Fibroblast of lung (primary cell): ENCODE data around the gene TSEN54. TPM values are rescaled to one million over a fixed set of nuclear protein-coding genes. Genes with fewer than 3 reads are reported as not detected.

Source experiments
- DNase-seq, 2 donors: peaks; one replicate each; pipeline versions ENCODE4 v3.0.0 to v3.0.0-alpha.2; 2010; ENCODE audit warnings: low read depth in 2 of 2
- H2AFZ ChIP-seq: 2 replicates; pipeline ENCODE4 v1.5.1; 2012; ENCODE audit warnings: low read length, control low read depth, inconsistent platforms
- H3K27ac ChIP-seq: 2 replicates; pipeline ENCODE4 v1.5.1; 2011; ENCODE audit warnings: low read length, control low read depth; ENCODE audit not compliant: insufficient read depth
- H3K27me3 ChIP-seq: 2 replicates; pipeline ENCODE4 v1.5.1; 2011; ENCODE audit warnings: mild to moderate bottlenecking, low read length; ENCODE audit not compliant: control insufficient read depth, insufficient read depth
- H3K36me3 ChIP-seq: 2 replicates; pipeline ENCODE4 v1.5.1; 2011; ENCODE audit warnings: low read length; ENCODE audit not compliant: control insufficient read depth, insufficient read depth
- H3K4me1 ChIP-seq: 2 replicates; pipeline ENCODE4 v1.5.1; 2011; ENCODE audit warnings: low read length; ENCODE audit not compliant: control insufficient read depth, insufficient read depth; ENCODE audit errors: extremely low read depth
- H3K4me2 ChIP-seq: 2 replicates; pipeline ENCODE4 v1.5.1; 2011; ENCODE audit warnings: low read length, control low read depth; ENCODE audit not compliant: insufficient read depth; ENCODE audit errors: extremely low read depth
- H3K4me3 ChIP-seq, 4 experiments: fragments of 200-600 bp in 1 of 4; sonication (generic) in 1 of 4; replicated peaks in 1 of 4; 2 replicates each; pipeline ENCODE4 v1.5.1; 2011 to 2016; ENCODE audit warnings: low read length in 4 of 4, low read depth in 3 of 4, mild to moderate bottlenecking in 3 of 4, control low read depth in 2 of 4, inconsistent platforms in 1 of 4, mixed read lengths in 1 of 4; ENCODE audit not compliant: insufficient read depth in 1 of 4; ENCODE audit errors: control extremely low read depth in 1 of 4
- H3K79me2 ChIP-seq: 2 replicates; pipeline ENCODE4 v1.5.1; 2012; ENCODE audit warnings: mild to moderate bottlenecking, low read length, inconsistent platforms; ENCODE audit not compliant: control insufficient read depth, insufficient read depth
- H3K9ac ChIP-seq: 2 replicates; pipeline ENCODE4 v1.5.1; 2011; ENCODE audit warnings: mild to moderate bottlenecking, low read length, control low read depth; ENCODE audit not compliant: insufficient read depth
- H3K9me3 ChIP-seq: 2 replicates; pipeline ENCODE4 v1.5.1; 2012; ENCODE audit warnings: low read depth, low read length; ENCODE audit not compliant: control insufficient read depth, insufficient read depth
- H4K20me1 ChIP-seq: 2 replicates; pipeline ENCODE4 v1.5.1; 2011; ENCODE audit warnings: low read length; ENCODE audit not compliant: control insufficient read depth, insufficient read depth; ENCODE audit errors: extremely low read depth
- EZH2 ChIP-seq: IDR thresholded peaks from 2 replicates; pipeline ENCODE4 v1.5.1; 2012; ENCODE audit warnings: low read length, control low read depth, mild to moderate bottlenecking; ENCODE audit errors: missing control alignments
- polyA plus RNA-seq, 2 donors: library from polyadenylated mRNA; depleted of rRNA in 1 of 2; stranded (reverse) in 1 of 2; unstranded in 1 of 2; fragments of >200 nt; gene quantifications; 2 replicates each; pipeline ENCODE4 v1.2.1, GENCODE V29; 2011 to 2012; ENCODE audit warnings: missing spikeins in 1 of 2
- total RNA-seq: library from RNA; depleted of rRNA; stranded (reverse); fragments of >200 nt; gene quantifications from 2 replicates; pipeline ENCODE4 v1.2.1, GENCODE V29; 2014
- TF ChIP-seq, protein P1 (sequence below), 2 donors: IDR thresholded peaks in 1 of 2; conservative IDR thresholded peaks in 1 of 2; 1 replicate in 1 of 2; 2 replicates in 1 of 2; pipeline ENCODE4 v1.5.1; 2011 to 2012; ENCODE audit warnings: low read length in 2 of 2, control low read depth in 1 of 2, inconsistent platforms in 1 of 2, low read depth in 1 of 2, mild to moderate bottlenecking in 1 of 2

Gene TSEN54
- total and polyA plus RNA-seq, 2 donors (not counting 1 experiment from before 2014, with no cell fraction given): 5.3 to 7.8 TPM

DNA sequence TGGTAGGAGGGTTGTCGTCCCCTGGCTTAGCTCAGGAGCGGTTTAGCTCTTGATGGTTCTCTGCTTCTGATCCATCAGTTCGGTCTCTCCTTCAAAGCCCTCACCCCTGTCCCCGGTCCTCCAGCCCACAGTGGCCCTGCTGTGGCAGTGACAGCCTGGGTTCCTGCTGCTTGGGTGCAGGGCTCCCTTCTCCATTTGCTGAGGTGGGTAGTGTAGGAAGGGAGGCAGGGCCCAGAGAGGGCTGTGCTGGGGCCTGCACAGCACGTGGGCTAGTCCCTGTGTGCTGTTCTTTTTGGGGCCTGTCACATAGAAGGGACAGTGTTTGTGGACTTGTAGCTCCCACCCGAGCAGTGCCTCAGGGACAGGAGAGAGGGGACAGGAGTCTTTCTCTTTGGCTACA is 41.6 kb upstream of the TSEN54 start:
- no peak for DNase-seq
- Histone ChIP-seq H3K4me1 (peaks cover 14% of the 10 kb centered on the region), H3K9ac (no peak overlapping the region), H3K36me3 (no peaks in the 10 kb centered on the region), H3K79me2 (no peaks in the 10 kb centered on the region), H3K9me3 (no peaks in the 10 kb centered on the region), H4K20me1 (no peaks in the 10 kb centered on the region), H2AFZ (no peak overlapping the region), H3K27ac (no peak overlapping the region), H3K27me3 (no peaks in the 10 kb centered on the region), H3K4me2 (no peak overlapping the region), H3K4me3 (no peak overlapping the region)
- TF ChIP-seq, protein P1, sequence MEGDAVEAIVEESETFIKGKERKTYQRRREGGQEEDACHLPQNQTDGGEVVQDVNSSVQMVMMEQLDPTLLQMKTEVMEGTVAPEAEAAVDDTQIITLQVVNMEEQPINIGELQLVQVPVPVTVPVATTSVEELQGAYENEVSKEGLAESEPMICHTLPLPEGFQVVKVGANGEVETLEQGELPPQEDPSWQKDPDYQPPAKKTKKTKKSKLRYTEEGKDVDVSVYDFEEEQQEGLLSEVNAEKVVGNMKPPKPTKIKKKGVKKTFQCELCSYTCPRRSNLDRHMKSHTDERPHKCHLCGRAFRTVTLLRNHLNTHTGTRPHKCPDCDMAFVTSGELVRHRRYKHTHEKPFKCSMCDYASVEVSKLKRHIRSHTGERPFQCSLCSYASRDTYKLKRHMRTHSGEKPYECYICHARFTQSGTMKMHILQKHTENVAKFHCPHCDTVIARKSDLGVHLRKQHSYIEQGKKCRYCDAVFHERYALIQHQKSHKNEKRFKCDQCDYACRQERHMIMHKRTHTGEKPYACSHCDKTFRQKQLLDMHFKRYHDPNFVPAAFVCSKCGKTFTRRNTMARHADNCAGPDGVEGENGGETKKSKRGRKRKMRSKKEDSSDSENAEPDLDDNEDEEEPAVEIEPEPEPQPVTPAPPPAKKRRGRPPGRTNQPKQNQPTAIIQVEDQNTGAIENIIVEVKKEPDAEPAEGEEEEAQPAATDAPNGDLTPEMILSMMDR (conservative IDR thresholded peaks at IDR 0.05 in 1 of 2, IDR thresholded peaks at IDR 0.05 in 1 of 2; ENCODE audit: low read depth in 1 of 2, low read length in 2 of 2): no peak
- no peak for TF ChIP-seq EZH2

- TF ChIP-seq EZH2: no peak
- TF ChIP-seq, protein P1 (conservative IDR thresholded peaks at IDR 0.05 in 1 of 2, IDR thresholded peaks at IDR 0.05 in 1 of 2; ENCODE audit: low read depth in 1 of 2, low read length in 2 of 2): no peak
- Histone ChIP-seq H4K20me1 (no peaks in the 10 kb centered on the region), H3K27me3 (no peaks in the 10 kb centered on the region), H3K9me3 (no peaks in the 10 kb centered on the region), H3K36me3 (no peaks in the 10 kb centered on the region), H3K9ac (no peak overlapping the region), H3K4me1 (peaks cover 14% of the 10 kb centered on the region), H3K4me2 (peak overlapping the region; percentile 10), H3K4me3 (no peak overlapping the region), H3K79me2 (no peaks in the 10 kb centered on the region), H3K27ac (no peak overlapping the region), H2AFZ (no peak overlapping the region)
- DNase-seq: peak in 1 of 2 donors; percentile 30
Observed at GRCh38 chr17:75475144-75475835, 41.0 kb upstream of the TSEN54 start.

DNA sequence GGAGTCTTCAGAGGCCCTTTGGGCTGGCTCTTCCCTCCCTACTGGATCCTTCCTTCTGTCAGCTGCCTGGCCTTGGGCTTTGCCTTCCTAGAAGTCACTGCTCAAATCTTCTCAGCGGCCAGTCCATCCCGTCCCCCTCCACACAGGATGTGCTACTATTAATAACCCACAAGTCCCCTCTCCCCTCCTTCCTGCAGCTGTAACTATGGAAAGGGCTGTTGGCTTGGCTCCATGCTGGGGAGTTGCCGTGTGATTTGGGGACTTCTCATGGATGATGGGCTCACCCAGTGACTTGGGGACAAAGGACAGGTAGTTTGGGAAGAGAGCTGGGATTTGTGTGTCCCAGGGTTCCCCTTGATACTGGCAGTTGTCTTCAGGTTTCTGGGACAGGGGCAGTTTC is 40.5 kb upstream of the TSEN54 start:
- H3K27me3 ChIP-seq: no peaks in the 10 kb centered on the region
- H3K4me1 ChIP-seq: peaks cover 14% of the 10 kb centered on the region
- no peaks in the 10 kb centered on the region for H3K79me2 ChIP-seq
- TF ChIP-seq, protein P1 (conservative IDR thresholded peaks at IDR 0.05 in 1 of 2, IDR thresholded peaks at IDR 0.05 in 1 of 2; ENCODE audit: low read depth in 1 of 2, low read length in 2 of 2): no peak
- TF ChIP-seq EZH2: no peak
- H3K4me3 ChIP-seq: no peak overlapping the region
- peak overlapping the region; percentile 2 for H3K9ac ChIP-seq
- no peaks in the 10 kb centered on the region for H4K20me1 ChIP-seq
- H3K9me3 ChIP-seq: no peaks in the 10 kb centered on the region
- no peak overlapping the region for H3K27ac ChIP-seq
- H2AFZ ChIP-seq: peak overlapping the region; percentile 12
- no peaks in the 10 kb centered on the region for H3K36me3 ChIP-seq
- peak; percentile 26 to 27 for DNase-seq
- peak overlapping the region; percentile 35 for H3K4me2 ChIP-seq
